NOMO-1 (cell line): Measurements from ENCODE around the gene PLCB1.
A peak's percentile ranks its signal among the peaks of the same experiment; 100 is the strongest.

ENCODE experiments used
- DNase-seq, 2 experiments: peaks; one replicate each; lab custom pipeline; 2025; ENCODE audit not compliant: unreplicated experiment in 2 of 2; lab: John Stamatoyannopoulos, UW

PLCB1 gene

DNA sequence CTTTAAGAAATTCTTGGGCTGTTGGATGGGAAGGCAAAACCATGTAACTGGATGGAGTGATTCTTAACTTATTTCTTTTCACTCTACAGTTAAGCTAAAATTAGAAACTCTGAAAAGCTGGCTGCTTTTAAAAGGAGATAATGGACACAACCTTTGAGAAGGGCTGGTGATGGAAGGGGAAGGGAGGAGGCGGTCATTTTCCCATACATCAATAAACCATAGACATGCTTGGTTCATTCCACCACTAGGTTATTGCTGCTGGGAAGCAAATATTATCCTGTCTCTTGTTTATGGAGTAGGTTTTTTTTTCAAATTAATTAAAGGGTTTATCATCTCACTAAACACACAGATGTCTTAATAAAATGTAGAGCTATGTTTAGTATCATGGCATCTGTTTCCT is 76.2 kb downstream of the PLCB1 start:
- DNase-seq: no peak

DNA sequence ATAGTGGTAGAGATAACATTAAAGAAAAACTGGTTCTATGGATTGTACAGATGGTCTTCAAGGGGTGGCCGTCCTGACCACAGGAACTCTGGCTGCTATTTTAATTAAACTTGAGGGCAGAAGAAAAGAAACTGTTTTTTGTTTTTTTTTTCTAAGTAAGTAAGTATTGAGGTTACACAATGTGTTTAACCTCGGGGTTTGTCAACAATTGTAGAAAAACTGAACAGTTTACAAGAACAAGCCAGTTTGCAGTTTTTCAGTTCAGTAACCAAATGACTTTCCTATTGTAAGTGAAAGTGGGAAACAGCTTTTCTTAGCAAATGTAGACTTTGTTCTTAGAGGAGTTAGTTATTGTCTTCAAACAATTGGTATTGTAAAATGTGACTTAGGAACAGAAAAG is 77.0 kb downstream of the PLCB1 start:
- no peak for DNase-seq

DNA sequence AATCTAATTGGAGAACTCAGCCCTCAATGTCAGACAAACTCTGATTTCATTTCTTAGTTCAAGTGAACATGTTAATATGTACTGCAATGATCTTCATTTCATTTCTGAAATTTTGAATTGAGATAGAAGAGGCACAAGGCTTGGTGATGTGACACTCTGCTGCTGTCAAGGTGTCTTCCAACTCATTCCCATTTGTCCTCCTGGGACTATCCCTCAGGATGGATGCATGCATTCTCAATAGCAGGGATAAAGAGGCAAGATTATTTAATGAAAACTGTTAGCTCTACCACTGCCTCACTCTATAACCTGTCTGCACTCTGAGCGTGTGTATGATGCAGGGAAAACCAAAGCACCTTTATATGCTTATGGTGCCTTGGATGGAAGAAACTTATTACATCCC is 78.7 kb downstream of the PLCB1 start:
- no peak for DNase-seq

DNA sequence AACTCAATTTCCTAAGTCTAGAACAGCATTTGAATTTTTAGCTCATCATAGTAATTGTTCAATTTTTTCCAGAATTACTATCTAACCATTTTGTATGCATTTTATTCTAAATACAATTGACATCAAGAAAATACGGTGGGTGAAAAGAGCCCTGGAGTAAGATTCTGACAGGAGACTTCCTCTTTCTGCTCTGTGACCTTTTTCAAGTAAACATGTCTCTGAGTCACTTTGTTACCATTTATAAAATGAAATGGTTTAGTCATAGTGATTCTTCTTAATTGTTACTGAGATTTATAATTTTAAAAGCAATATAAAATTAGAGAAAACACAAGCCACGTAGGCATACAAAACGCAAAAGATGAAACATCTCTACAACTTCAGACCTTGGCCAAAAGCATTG is 80.2 kb downstream of the PLCB1 start:
- peak in 1 of 2 experiments; percentile 6 for DNase-seq

DNA sequence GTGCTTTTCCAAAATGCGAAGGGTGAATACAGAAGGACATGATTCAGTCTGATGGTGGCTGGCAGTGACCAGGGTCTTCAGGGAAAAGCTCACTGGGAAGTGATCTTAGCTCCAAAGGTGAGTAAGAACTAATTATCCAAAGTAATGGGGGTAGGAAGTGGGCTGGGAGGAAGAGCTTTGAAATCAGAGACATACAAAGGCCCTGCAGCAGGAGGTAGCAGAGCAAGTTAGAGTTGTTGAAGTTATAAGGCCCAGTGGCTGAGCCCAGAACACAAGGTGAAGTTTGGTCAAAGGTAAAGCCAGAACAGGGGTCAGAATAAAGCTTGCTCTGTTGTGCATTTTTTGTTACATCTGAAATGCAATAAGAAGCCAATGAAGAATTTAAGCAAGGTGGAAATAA is 81.2 kb downstream of the PLCB1 start:
- DNase-seq: no peak

DNA sequence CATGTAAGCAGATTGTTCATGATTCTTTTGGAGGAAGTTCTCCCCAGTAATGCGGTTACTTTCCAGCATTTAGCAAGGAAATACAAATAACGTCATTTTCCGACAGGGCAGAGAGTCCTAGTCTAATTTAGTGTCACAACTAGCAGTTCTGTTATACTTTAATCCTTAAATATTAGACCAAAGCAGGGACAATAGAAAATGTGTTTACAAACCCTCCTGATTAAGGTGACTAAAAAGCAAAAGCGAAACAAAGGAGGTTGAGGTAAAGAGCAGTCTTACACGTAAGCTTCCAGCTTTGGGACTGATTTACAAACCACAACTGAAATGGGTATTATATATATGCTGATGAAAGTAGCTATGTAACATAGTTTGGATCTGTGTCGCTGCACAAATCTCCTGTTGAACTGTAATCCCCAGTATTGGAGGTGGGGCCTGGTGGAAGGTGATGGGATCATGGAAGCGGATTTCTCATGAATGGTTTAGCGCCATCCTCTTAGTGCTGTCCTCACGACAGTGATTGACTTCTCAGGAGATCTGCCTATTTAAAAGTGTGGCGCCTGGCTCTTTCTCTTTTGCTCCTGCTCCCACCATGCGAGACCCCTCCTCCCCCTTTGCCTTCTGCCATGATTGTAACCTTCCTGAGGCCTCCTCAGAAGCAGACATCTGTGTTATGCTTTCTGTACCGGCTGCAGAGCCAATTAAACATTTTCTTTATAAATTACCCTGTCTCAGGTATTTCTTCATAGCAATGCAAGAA is 81.9 kb downstream of the PLCB1 start:
- DNase-seq: no peak

DNA sequence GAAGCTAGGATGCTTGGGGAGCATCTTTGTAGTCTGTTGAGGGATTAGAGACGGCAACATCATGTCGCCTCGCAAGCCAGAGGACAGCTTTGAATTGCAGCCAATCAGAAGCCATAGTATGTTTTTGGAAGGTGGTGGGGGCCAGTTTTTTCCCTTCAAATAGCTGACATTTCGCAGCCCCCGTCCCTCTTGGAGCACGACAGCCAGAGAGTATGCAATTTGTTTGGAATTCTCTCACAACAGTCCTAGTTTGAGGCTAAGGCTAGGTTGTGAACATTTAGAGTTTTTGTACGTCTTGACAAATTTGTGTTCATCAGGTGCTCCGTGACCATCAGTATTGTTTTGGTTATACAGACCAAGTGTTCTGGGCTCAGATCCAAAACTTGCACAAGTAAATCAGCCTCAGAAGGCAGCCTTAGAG is 83.3 kb downstream of the PLCB1 start:
- no peak for DNase-seq

DNA sequence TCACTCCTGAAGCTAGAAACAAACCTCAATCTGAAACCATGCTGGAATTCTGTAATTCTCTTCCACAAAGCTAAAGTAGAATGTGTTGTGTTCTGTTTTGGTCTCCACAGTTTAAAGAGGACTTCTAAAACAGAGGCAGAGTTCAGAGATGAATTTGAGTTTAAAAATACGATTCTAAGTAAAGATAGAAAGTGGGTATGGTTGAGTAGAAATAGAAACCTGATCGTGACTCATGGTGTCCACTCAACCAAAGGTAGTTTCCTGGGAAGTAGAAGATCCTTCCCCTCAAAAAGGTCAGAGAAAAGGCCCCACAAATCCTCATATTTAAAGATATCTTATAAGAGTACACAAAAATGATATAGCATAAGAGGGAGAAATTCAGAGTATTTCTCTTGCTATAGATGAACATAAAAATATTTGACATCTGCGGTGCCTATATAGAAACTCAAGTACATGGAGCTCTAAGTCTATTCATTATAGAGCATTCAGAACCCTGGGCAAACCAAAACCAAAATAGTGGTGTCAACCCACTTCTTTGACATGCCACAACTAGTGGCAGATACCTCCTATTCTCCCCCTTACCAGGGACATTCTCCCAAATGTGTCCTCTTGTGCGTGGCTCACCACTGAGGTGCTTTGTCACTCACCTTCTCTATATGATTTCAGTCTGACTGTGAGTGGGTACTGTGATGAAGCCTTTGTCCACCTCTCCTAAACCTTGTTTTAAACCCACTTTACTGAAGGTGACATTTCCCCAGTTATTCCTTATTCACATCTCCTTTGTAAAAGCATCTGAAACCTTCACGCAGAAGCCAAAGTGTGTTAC is 84.5 kb downstream of the PLCB1 start:
- no peak for DNase-seq

DNA sequence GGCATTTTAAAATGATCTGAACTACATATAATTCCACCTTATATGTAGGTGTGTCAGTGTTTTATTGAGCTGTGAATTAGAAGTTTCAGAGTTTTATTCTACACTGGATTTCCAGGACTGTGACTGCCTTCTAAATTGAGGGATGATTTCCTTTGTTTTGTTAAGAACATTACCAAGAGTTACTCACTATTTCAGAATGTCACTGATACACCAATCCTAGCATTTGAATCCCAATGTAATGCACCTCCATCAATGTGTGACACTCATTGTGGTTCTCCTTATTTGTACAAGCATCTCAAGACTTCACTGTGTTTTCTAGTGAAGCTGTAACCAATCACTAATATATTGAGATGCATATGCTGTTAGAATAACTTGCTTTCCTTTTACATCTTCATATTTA is 86.8 kb downstream of the PLCB1 start:
- no peak for DNase-seq

DNA sequence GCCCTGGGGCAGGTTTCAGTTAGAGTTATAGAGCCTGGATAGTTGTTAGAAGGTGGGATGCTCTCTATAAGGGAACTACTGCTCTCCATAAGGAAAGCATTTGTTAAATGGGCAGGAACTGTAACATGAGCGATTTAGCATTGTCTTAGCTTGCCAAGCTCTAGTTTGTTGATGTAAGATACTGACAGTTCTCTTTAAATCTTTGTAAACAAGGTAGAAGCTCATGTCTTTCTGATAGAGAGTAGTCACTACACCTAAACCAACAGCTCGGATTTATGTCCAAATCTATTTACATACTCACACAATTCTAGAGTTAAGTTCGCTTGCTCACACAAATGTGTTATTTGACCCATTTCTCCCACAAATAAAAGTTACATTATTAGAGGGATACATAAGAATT is 87.3 kb downstream of the PLCB1 start:
- no peak for DNase-seq

DNA sequence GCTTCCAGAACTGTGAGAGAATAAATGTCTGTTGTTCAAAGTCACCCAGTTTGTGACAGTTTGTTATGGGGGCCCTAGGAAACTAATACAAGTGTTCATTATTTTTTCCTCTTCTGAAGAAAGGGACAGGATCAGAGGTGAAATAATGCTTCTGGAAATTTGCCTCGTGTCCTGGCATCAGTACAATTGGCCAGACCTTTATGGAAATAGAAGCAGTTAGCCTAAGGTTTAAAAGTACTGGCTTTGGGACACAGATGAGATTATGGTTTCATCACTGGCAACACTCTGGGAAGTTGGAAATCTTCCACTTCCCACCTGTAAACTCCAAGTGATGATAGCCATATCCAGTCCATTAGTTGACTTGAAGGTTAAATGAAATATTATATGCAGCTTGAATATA is 88.7 kb downstream of the PLCB1 start:
- no peak for DNase-seq

DNA sequence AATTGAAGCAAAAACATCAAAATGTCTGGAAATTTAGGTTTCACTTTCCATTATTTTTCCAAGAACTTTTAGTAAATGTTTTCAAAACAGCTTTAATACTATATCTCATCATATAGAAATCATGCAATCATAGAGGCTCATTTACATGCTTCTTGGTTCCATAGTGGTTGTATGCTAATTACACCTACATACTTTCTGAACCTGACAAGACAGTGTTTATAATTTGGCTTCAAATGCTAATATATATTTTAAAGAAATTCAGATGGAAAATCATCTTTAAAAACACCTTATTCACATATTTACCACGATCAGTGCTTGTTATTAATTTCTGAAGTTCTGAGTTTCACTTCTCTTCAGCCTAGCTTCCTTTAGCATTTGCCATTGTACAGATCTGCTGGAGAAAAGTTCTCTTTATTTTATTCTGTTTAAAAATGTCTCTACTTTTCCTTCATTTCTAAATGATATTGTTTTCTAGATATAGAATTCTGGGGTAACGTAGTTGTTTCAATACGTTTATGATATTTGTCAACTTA is 89.9 kb downstream of the PLCB1 start:
- no peak for DNase-seq

DNA sequence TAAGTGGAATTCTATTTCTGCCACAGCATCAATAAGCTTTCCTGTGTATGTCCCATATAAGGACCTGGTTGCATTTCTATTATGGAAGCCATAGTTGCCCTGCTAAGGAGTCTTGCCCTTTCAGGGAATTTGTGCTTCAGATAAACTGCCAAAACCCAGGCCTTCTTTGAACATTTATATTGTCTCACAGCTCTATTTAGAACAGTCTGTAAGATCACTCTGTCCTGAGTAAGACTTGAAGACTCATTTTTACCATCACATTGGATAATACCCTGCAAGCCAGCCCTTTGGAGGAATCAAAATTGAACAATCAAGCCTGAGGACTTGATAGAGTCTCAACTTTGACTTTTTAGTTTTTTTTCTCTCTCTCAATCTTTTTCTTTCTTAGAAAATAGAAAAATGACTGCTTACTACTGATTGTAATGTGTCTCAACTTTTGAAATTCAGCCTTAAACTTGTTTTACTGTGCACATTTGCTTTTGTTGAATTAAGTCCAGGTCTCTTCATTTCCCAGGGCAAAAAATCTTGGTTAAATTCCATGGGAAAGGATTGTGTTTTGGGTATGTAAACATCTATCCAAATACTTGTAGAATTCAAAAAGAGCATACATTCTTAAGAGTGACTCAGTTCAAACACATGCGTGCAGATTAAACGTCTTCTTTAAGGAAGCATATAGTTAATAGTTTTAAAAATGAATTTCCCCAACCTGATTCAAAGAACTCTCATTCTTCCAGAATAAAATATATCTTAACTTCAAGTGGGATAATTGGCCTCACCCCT is 91.2 kb downstream of the PLCB1 start:
- no peak for DNase-seq

DNA sequence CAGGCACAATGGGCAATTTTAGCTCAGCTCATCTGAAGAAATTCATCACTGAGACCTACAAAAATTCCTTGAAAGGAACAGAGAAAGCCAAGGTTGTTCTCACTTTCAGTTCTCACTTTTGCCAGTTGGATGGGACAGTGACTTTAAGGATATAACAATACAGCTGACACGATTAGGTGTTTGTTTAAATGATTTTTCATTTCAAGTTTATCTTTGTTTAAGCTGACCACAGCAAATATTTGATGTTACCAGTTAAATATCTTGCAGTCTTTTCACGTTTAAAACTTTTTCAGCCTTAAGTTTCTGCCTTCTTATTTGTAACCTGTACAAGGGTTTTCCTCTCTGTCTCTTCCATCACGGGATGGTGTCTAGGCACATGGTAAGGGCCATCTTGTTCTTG is 93.6 kb downstream of the PLCB1 start:
- no peak for DNase-seq

DNA sequence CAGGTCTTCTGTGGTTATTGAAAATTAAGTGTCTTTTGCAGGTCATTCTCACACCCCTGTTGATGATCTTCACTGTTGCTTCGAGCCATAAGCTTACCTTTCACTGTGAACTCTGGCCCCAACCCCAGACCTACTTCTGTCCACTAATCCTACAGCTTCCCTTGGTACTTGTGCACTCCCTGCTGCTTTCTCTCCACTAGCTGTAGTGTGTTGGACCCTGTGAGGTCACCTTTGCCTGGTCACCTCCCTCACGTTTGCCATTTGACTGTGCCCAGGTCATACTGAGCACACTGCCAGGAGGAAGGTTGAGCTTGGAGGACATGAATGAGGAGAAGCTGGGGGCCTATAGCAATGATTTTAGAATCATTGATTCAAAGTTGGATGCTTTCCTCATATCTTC is 94.0 kb downstream of the PLCB1 start:
- no peak for DNase-seq

DNA sequence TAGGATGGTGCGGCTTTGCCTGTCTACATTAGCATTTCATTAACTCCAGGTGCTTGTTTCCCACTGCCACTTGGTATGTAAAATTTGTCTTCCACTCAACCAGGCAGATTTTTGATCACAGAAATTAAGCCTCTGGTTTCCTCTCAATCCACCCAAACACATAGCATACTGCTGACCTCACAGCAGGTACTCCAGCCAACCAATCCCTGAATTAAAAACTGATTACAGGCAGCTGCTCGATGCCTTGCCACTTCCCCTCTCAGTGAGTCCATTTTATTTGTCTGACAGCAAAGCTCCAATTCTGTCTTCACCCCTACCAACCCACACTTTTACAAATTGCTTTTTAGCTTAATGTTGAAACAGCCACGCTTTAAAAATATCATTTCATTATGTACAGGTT is 95.2 kb downstream of the PLCB1 start:
- DNase-seq: no peak

DNA sequence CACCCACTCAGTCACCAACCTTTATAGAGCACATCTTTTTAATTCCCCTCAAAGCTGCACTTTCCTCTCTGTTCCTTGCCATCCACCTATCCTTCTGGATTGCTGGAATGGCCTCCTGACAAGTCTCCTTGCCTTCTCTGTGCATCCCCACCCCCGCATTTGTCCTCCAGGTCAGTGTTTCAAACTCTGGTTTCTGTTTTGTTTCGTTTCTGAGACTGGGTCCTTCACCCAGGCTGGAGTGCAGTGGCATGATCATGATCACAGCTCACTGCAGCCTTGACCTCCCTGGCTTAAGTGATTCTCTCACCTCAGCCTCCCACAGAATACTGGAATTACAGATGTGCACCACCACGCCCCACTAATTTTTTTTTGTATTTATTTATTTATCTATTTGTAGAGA is 96.2 kb downstream of the PLCB1 start:
- no peak for DNase-seq

DNA sequence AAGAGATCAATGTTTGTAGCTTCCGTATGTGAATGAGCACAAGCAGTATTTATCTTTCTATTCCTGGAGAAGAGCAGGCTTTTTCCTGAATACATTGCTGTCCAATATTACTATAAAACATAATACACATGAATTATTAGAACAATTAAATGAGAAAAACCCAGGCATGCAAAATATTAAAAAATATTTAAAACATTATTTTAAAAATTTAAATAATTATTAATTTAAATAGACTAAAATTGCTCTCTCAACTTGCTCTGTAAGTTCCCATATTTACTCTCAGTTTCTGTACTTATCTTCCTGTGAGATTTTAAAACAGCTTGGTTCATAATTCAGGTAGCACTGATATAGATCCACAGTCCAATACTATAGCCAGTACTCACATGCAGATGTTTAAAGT is 97.0 kb downstream of the PLCB1 start:
- DNase-seq: no peak

DNA sequence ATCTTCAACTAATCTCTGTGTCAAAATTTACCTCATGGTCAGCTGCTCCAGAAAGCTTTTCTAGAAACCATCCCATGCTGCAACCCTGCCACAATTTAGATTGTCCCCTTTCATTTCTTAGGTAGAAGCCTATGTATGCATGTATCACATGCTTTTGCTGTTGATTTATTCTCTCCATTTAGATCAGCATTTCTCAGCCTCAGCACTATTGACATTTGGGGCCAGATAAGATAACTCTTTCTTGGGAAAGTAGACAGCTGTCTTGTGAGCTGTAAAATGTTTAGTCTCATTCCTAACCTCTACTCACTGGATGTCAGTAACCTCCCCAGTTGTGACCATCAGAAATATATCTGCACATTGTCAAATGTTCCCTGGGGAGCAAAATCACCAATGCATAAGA is 99.0 kb downstream of the PLCB1 start:
- DNase-seq: no peak

DNA sequence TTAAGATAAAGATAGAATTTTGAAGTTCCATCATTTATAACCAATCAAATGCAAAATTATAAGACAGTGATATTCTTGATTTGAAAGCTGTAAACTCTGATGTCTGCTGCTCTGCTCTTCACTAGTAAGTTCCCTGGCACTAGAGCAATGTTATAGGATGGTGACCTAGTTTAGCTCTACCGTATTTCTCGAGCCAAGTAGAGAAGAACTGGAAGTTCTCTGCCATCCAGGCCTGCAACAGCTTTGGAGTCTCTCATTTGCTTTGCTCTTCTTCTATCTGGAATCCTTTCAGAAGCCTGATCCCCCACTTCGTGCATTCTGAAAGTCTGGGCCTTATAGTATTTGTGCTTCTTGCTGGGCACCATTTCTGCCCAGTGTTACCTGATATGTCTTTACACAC is 100.3 kb downstream of the PLCB1 start:
- no peak for DNase-seq

DNA sequence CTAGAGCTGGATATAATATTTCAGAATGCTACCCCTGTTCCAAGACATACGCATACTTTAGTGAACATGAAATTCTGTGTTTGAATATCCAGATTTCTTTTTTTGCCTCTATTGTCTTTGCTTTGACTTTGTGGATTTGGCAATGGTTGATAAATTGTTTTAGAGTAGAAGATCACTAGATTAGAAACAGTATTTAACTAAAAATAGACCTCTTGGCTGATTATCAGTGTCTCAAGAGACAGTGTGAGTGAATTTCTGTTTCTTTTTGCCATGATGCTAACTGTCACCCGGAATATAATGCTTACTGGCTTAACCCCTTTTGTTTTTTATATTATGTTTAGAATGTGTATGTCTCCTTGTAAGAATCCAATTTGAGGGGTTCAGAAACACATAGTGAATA is 102.5 kb downstream of the PLCB1 start:
- no peak for DNase-seq
